GM12873 (cell line): ENCODE results near the gene GPR161.

Experiments
- CTCF ChIP-seq: IDR thresholded peaks from 2 replicates; pipeline ENCODE4 v1.5.1; 2012; ENCODE audit warnings: low read depth, mild to moderate bottlenecking, moderate library complexity, low read length, control low read depth; ENCODE audit not compliant: insufficient read depth; ENCODE audit errors: missing control alignments

GPR161 gene

GRCh38 chr1:168157638-168158037, 20.9 kb upstream of the GPR161 start:
- no peak for TF ChIP-seq CTCF

GRCh38 chr1:168155910-168156309, 19.2 kb upstream of the GPR161 start:
- no peak for TF ChIP-seq CTCF

GRCh38 chr1:168151935-168152334, 15.2 kb upstream of the GPR161 start:
- no peak for TF ChIP-seq CTCF

- TF ChIP-seq CTCF, result no peak
These were observed 13.6 kb upstream of the GPR161 start for GRCh38 chr1:168150283-168150682.

GRCh38 chr1:168148916-168149315, 12.2 kb upstream of the GPR161 start:
- TF ChIP-seq CTCF, result no peak

GRCh38 chr1:168146626-168147025, 9.9 kb upstream of the GPR161 start:
- no peak for TF ChIP-seq CTCF

GRCh38 chr1:168146160-168146539, 9.4 kb upstream of the GPR161 start:
- no peak for TF ChIP-seq CTCF
